H1 (cell line): ENCODE data around the gene CNR1.

Experiments
- ATF2 ChIP-seq: IDR thresholded peaks from 2 replicates; pipeline ENCODE4 v1.6.1; 2012; ENCODE audit warnings: low read length, inconsistent platforms
- SRF ChIP-seq: IDR thresholded peaks from 2 replicates; pipeline ENCODE4 v1.6.1; 2011; ENCODE audit warnings: mild to moderate bottlenecking, low read depth, low read length, moderate library complexity

- TF ChIP-seq SRF (no peak), ATF2 (no peak)
Measured at GRCh38 chr6:88208726-88209125, 42.6 kb upstream of the CNR1 start.
